ENCODE measurements around the gene SLC7A11.
"Not testable (repeated sequence)": the region's sequence is repeated elsewhere in the genome, so short reads cannot be mapped to it uniquely, and the experiment has no call there.

SLC7A11 gene

DNA sequence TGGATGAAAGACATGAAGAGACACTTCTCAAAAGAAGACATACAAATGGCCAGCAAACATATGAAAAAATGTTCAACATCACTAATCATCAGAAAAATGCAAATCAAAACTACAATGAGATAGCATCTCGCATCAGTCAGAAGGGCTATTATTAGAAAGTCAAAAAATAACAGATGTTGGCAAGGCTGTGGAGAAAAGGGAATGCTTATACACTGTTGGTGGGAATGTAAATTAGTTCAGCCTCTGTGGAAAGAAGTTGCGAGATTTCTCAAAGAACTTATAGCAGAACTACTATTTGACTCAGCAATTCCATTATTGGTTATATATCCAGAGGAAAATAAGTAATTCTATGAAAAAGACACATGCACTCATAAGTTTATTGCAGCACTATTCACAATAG is 31.6 kb downstream of the SLC7A11 start:
- DNase-seq (ENCODE audit: low spot score); FAIRE-seq: not testable (repeated sequence)

DNA sequence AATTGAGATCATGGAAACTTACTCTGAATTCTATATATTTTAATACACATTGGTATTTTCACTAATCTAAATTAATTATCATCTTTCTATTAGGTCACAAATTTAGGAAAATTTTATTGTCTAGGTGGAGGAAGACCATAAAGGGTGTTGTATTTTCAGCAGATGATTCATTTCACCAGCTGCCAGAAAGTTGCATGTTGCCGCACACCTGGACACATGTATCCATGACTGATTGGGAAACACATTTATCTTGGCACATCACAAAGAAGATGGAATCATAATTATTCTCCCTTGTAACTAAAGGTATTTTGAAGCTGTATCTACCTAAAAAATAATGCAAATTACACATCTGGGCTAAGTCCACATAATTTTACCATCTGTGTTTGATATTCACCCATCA is 33.1 kb downstream of the SLC7A11 start:
- DNase-seq (ENCODE audit: low spot score): no peak
- FAIRE-seq: no peak

DNA sequence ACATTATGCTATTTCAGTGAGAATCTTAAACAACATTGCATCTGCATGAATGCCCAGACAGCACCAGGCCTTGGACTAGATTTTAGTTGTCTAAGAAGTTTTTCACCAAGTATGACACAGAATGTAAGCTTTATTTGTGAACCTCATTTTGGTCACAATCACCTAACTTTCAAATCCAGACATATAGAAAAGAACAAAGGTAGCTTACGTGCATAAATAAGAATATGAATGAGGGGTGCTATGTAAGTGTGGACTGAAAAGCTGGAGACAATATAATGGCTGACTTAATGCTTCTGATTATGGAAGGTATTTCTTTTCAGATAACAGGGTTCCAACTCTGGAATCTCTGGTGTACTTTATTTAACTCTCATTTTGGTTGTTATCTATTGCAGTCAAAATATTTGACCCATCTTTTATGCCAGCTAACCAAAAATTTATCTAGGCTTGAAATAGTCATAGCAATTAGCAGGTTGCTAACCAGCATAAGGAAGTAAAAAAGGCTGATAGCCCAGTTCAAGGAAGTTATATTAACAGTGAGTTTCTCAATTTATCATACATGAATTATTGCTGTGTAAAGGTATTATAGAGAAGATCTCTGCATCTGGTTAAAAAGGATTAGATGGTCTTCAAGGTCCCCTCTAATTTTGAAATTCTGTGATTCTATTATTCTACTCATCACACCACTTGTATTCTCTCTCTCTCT is 36.5 kb downstream of the SLC7A11 start:
- FAIRE-seq: no peak
- DNase-seq (ENCODE audit: low spot score): no peak

DNA sequence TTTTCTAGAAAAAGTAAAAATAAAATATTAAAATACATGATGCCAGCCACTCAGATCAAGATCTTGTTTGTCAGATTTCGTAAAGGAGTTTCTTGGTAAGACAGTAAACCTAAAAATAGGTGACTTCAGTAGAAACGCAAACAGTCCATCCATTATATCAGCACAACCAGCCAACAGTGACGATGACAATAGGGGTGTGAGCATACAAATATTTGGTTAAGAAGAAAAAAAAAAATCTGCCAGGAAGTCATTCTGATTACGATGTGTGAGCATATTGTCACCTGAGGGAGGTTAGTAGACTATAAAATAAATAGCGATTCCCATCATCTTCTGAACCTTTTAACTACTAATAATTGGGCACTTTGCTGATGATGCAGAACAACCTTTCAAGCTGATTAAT is 37.6 kb downstream of the SLC7A11 start:
- DNase-seq (ENCODE audit: low spot score): no peak
- FAIRE-seq: no peak

- no peak for DNase-seq (ENCODE audit: low spot score)
- no peak for FAIRE-seq
Measured at GRCh38 chr4:138202686-138203085, 39.5 kb downstream of the SLC7A11 start.

DNA sequence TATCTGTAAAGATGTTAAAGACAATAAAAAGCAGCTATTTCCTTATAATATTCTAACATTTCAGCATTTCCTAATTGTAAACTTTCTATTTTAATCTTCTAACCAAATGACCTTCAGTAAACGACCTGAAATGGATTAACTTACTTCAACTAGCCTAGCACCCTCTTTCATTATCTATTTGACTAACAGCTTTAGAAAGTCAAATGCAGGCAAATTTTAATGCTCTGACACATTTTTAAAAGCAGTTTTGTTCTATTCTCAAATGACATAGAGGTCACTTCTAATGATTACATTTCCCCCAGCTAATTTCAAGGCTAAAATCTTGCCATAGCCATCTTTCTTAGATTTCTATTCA is 41.9 kb downstream of the SLC7A11 start:
- DNase-seq (ENCODE audit: low spot score) (no peak), FAIRE-seq (no peak)

DNA sequence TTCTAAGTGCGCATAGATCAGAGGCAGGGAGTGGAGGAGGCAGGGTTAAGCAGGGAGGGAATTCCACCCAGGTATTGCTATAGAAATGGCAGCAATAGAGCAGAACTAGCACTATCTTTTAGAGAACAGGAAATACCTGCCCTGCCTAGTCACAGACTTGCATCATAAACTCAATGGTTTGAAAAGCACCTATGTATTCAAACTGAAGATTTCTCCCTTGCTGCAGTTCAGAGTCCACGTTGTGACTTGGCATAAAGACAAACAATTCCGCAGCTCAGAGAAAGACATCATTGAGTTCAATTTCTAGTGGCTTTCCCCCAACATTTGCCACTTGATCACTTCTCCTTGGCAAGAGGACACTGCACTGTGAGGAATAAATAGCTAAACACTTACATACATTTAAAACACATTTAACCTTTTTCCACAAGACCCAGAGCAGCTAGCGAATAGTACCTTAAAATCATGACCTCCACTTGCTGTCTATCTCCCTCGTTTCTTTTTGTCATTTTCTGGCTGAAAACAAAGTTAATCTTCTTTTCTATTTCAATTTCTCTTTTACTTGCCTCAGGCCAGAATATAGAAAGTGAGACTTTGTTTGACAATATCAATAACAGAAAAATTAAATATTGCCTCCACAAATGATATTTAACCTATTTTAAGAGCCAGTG is 42.4 kb downstream of the SLC7A11 start:
- DNase-seq (ENCODE audit: low spot score): peak; percentile 4
- FAIRE-seq: no peak

GRCh38 chr4:138196153-138196552 is 46.0 kb downstream of the SLC7A11 start:
- FAIRE-seq (no peak), DNase-seq (ENCODE audit: low spot score) (no peak)

DNA sequence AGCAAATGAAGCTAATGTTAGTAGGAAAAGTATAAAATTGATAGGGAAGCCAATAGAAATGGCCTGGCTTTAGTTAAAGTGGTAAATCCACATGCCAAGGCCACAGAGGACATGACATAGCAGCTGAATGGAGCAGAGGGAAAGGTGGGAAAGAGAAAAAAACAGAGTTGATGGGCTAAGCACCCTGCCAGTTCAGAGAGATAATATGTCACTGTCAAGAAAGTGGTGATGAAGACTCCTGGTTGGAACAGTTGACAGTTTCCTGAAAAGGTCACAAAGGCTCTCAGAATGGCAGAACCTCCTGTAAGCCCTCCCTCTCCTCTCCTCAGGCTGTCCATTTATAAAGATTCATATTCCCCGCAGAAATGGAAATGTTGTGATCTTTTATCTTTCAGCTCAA is 48.2 kb downstream of the SLC7A11 start:
- no peak for DNase-seq (ENCODE audit: low spot score)
- FAIRE-seq: no peak

- peak; percentile 17 for DNase-seq (ENCODE audit: low spot score)
- no peak for FAIRE-seq
Measured at GRCh38 chr4:138192113-138192512, 50.0 kb downstream of the SLC7A11 start.

GRCh38 chr4:138190452-138190858 is 51.7 kb downstream of the SLC7A11 start:
- no peak for DNase-seq (ENCODE audit: low spot score)
- FAIRE-seq: no peak

DNA sequence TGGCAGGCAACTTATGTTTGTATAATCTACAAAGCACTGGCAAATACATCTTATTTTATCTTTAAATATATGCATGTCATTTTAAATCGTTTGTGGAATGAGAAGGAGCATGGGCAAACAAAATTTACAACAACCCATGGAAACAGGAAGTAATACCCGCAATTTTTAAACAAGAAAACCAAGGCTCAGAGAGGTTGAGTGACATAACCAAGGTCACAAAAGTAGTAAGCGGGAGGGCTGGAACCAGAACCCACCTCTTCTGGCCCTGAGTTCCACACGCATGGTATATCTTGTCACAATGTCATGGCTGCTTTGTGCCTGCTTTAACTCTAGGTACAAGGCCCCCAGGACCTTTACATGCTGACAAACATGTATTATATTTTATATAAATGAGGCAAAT is 52.9 kb downstream of the SLC7A11 start:
- no peak for FAIRE-seq

GRCh38 chr4:138188406-138189084 is 53.6 kb downstream of the SLC7A11 start:
- no peak for FAIRE-seq

More for the DNA sequence above, 52.9 kb downstream of the SLC7A11 start:
- no peak for DNase-seq (ENCODE audit: low spot score)

DNA sequence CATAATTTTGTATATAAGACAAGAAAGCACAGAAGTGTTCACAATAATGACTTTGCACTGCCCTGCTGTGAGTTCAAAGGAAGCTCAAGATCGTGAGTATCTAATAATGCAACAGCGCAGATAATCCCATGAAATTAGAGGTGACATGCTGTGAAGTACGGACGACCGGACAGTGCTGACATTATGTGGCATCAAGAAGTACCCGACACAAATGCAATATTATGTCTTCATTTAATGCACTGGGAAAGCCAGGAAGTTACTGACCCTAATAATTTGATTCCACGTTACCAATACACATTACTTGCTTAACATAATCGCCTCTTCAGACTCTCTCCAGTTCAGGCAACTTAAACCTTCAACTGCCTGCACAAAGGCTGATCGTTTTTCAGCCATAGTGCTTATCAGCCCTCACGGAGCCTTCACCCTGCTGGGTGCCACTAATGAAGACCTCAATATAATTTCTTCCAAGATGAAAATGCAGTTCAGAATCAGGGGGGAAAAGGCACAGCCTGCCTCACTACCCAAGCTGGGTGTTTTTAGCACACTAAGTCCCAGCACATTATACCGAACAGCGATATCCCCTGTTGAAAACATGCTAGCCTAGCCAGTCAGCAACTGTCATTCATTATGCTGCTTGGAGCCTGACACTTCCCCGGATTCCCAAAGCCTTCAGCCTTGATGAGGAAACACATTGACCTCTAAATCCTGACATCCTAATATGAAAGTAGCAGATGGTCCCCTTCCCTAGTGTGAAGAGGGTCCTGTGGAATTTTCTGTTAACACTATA is 56.1 kb downstream of the SLC7A11 start:
- DNase-seq (ENCODE audit: low spot score): no peak

More at GRCh38 chr4:138188406-138189084, 53.6 kb downstream of the SLC7A11 start:
- no peak for DNase-seq (ENCODE audit: low spot score)

DNA sequence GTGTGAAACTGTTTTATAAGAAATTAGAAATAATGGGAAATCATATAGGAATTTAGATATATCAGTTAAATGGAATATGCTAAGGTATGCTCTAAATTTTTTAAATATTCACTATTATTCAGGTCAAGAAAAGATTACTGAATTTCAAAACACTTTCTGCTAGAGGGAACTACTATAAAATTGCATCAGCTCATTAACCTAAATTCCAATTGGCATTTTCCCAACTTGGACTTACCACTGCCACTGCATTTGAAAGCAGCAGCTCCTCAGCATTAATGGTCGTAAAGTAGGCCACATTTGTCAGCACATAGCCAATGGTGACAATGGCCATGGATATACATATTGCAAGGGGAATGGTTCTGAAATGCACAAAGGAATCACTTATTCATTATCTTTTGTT is 57.3 kb downstream of the SLC7A11 start:
- DNase-seq (ENCODE audit: low spot score): no peak
- no peak for FAIRE-seq

More for the DNA sequence above, 56.1 kb downstream of the SLC7A11 start:
- no peak for FAIRE-seq

DNA sequence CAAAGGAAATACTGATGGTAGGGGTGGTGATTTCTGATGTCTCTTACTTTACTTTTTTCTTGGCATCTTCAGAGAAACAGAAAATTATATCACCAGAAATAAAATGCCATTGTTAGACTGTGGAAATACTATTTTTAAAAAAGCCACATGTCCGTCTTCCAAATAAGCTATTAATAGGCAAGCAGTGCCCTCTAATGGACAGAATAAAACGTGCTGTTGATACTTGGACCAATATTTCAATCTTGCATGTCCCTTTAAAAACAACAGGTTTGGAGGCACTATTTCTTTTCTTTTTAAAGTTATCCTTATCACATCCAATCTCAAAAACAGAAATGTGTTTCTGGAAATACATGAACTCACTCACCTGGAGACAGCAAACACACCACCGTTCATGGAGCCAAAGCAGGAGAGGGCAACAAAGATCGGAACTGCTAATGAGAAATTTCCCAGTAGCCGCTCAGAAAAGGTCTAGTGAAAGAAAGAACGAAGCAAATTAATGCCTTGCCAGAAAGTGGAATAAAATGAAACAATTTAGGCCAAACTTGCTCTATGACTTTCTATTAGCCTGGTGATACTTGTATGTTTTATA is 59.2 kb downstream of the SLC7A11 start:
- DNase-seq (ENCODE audit: low spot score): peak; percentile 12

DNA sequence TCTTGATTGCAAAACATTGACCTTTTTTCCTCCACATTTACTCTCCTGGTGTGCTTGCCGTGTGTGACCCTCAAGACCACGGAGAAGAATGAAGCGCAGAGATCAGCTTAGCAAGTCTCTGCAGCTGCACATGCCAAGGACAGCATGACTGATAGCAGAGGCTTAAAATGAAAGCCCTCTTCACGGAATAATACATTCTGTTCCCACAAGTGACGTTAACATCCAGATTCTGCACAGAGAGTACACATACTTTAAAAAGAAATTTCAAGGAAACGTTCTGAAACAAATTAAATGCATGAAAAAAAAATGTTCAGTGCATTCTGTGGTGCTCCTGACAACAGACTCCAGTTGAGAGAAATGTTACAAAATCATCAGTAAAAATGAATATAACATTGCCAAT is 60.9 kb downstream of the SLC7A11 start:
- no peak for FAIRE-seq

More for the DNA sequence above, 59.2 kb downstream of the SLC7A11 start:
- no peak for FAIRE-seq

GRCh38 chr4:138178566-138178965 is 63.6 kb downstream of the SLC7A11 start:
- no peak for DNase-seq (ENCODE audit: low spot score)

More for the DNA sequence above, 60.9 kb downstream of the SLC7A11 start:
- DNase-seq (ENCODE audit: low spot score): no peak

DNA sequence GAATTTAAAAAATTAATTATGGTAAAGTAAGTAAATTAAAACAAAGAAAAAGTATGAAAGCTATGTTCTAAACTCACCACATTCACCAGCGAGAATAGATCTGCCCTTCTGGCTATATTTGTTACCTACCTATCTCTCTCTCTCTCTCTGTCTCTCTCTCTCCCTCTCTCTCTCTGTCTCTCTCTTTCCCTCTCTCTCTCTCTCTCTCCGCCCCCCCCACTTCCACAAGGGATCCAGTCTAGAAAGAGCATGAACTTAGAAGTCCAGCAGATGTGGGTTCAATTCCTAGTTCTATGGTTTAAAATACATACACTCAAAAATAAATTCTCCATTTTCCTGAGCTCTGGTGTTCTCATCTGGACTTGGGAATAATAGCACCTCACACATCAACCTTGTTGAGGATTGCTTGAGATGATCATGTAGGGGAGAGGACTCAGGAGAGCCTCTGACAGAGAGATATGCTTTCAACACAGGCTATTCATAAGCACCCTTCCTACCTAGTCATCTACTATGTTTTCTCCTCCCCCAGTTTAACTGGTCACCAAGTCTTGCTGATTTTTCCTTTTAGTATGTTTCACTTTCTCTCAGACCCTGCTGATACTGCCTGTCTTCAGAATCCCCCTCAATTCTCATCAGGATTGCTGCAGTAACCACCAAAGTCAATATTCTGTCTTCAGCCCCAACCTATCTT is 64.7 kb downstream of the SLC7A11 start:
- no peak for DNase-seq (ENCODE audit: low spot score)
- no peak for FAIRE-seq

More at GRCh38 chr4:138178566-138178965, 63.6 kb downstream of the SLC7A11 start:
- FAIRE-seq: no peak

GRCh38 chr4:138174981-138175794 is 67.0 kb downstream of the SLC7A11 start:
- no peak for FAIRE-seq
- no peak for DNase-seq (ENCODE audit: low spot score)
